IPS-18c (cell line): ENCODE results near the gene NOSTRIN.

ENCODE experiments used
- H3K4me3 ChIP-seq: 2 replicates; pipeline ENCODE4 v1.7.0; 2013; ENCODE audit warnings: low read depth, mild to moderate bottlenecking, low read length, moderate library complexity; ENCODE audit not compliant: insufficient read depth
- H3K9me3 ChIP-seq: one replicate; pipeline ENCODE4 v1.6.1; 2013; ENCODE audit warnings: mild to moderate bottlenecking, low read length, moderate library complexity; ENCODE audit not compliant: control insufficient read depth, insufficient read depth

The NOSTRIN gene

DNA sequence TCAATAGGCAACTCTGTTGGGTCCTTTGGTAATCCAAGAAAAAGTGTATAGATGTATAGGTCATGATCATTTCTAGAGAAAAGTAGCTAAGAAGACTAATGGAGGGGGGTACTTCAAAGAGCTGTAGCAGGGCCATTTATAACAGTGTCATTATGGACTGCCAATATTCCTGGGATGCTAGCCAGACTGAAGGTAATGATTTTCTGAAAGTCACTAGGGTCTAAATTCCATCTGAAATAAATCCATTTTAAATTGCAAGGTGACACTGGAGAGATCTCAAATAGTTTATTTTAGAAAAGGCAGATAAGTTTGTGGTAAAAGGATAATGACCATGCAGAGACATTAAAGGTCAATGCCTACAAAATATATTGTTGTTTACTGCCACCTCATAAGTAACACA is 92.3 kb downstream of the NOSTRIN start:
- no peaks in the 10 kb centered on the region for H3K9me3 ChIP-seq
- no peak overlapping the region for H3K4me3 ChIP-seq

DNA sequence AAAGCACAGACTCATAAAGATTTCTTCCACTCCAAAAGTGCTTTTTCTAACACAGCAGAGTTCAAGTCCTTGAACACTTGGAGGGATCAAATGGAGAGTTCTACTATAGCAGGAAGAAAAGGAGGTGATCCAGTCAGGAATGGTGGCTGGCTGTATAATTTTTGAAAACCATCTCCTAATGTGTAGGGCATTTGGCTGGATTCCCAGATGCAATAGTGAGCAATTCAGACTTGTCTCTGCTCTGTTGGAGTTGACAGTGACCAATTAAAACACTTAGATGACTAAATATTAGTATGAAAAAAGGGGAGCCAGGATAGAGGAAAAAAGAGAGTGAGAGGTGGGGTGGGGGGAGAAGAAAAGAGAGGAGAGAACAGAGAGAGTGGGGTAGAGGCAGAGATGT is 93.3 kb downstream of the NOSTRIN start:
- H3K9me3 ChIP-seq = no peaks in the 10 kb centered on the region
- no peak overlapping the region for H3K4me3 ChIP-seq

DNA sequence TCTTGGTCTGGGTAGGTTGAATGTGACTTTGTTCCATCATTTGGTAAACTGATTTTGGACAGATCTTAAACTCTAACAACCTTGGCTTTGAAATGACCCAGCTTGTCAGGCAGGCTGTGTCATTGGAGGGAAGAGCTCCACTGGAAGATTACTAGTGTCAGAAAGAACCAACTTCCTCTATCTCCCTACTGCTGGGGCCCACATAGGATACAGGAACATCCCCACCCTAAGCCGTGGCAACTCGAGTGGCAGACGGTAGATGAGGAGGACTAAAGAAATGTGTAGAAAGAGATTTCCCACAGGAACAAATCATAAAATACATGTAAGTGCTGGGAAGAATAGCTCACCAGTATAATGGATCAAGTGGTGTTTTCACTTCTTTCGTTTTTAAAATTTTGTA is 94.3 kb downstream of the NOSTRIN start:
- Histone ChIP-seq H3K4me3 (no peak overlapping the region), H3K9me3 (no peaks in the 10 kb centered on the region)

DNA sequence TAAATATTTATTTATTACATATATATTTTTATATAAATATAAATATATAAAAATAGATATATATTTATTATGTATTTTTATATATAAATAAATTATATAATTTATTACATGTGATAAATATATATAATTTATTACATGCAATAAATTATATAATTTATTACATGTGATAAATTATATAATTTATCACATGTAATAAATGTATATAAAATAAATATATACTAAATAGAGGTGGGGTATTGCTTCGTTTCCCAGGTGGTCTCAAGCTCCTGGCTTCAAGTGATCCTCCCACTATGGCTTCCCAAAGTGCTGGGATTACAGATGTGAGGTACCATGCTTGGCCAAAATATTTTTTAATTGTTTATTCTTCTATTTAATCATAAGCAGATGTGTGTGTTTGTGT is 95.0 kb downstream of the NOSTRIN start:
- H3K4me3 ChIP-seq = no peak overlapping the region

DNA sequence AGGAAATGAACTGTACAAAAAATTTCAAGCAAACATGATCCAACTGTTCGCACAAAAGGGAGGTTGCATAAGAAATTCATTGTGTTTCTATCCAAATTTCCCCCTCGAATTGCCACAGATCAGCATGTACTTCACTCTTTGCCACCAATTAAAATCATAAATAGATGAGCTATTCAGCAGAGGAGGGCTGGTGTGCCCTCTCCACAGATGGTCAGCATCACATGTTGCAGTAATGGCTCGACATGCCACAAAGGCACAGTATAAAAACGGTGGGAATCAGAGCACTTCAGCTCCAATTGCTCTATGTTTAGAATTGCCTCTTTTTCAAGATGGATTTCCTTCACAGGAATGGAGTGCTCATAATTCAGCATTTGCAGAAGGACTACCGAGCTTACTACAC is 98.6 kb downstream of the NOSTRIN start, which contains the start of gene G6PC2:
Gene G6PC2 (plus strand): TSS at position 289 of the 400 bp plus-strand sequence. CDS start 41 bp downstream, at position 330.
- no peaks in the 10 kb centered on the region for H3K9me3 ChIP-seq
- H3K4me3 ChIP-seq = no peak within 1 kb of the TSS

More for the DNA sequence above, 95.0 kb downstream of the NOSTRIN start:
- H3K9me3 ChIP-seq = no peaks in the 10 kb centered on the region

DNA sequence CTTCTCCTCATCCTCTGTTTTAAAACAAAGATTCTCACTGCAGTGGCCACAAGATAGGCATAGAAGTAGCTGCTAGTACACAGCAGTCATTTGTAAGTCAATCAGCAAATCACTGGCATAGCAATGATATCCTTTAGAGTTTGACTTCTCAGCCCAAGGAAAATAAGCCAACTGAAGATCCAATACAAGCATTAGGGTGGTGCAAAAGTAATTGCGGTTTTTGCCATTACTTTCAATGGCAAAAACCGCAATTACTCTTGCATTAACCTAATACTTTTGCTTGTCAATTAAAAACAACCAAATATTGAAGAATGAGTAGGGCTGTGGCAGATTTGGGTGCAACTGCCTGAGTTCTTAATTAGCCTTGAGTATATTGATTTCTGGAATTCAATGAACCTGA is 101.5 kb downstream of the NOSTRIN start:
- Histone ChIP-seq H3K4me3 (no peak overlapping the region), H3K9me3 (no peaks in the 10 kb centered on the region)

DNA sequence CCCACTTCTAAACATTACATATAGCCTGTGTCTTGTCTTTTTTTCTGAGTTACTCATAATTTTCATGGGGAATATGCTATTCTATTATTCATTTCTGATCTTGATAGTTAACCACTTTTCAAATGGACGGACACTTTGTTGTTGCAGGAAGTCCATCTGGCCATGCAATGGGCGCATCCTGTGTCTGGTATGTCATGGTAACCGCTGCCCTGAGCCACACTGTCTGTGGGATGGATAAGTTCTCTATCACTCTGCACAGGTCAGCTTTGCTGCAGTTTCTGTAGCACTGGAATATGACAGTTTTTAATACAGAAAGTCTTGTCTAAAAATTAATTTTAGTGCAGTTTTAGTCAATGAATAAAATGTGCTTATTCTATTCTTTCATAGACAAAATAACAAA is 101.9 kb downstream of the NOSTRIN start:
- Histone ChIP-seq H3K4me3 (no peak overlapping the region), H3K9me3 (no peaks in the 10 kb centered on the region)

DNA sequence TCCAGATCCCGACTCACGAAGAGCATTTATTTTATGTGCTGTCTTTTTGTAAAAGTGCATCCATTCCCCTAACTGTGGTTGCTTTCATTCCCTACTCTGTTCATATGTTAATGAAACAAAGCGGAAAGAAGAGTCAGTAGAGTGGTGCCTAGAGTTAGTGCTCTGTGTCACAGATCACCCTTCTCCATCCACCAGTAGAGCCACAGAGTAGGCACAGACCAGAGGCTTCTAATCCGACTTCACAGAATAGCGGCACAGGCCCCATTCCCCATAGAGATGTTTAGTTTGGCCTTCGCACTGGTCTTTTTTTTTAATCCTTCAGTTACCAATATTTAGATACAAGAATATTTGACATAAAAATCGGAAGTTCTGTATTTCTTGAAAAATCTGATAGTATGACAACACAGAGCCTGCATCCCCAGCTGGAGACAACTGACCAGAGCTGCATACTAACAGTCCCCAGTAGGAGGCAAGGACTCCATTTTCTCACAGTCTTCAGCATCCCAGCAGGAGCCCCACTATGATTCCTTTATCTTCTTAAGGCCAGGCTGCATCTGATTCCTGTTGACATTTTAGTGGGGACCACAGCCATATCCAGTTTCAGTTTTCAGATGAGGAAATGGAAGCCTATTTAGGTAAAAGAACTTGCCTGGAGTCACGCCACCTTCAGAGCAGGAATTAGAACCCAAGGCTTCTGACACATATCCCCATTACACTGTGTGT is 105.7 kb downstream of the NOSTRIN start:
- Histone ChIP-seq H3K9me3 (no peaks in the 10 kb centered on the region), H3K4me3 (no peak overlapping the region)

DNA sequence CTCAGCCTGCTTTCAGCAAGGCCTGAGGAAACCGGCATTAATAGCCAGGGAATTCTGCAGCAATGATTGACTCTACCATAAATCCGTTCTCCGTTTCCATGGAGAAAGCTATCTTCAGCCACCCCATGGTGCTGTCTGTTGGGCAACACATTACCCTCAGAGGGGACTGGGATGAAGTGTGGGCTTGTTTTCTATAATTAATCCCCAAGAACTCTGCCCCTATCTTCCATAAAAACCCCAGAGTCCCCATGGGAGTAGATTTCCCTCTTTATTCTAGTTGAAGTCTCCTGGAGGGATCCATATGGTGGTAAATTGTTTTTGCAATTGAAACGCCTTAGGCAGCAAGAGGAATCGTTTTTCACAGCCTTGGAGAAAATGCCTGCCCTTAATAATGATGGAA is 107.9 kb downstream of the NOSTRIN start:
- H3K4me3 ChIP-seq = no peak overlapping the region
- no peaks in the 10 kb centered on the region for H3K9me3 ChIP-seq

DNA sequence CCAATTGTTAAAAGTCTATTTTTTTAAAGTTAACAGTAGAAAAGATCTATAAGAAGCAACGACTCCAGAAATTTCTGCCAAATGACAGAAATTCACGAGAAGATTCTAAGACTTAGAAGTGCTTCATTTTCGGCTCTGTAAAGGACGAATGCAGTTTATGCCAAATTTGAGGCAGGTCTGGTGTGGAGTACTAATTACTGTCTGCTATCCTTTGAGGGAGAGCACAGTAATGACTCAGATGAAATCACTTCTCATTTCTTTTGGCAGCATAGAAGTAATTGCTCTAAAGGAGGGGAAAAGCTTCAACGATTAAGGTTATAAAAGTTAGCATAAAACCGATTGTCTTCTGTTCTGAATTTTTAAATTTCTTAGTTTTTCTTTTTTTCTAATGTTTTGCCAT is 110.0 kb downstream of the NOSTRIN start:
- no peak overlapping the region for H3K4me3 ChIP-seq
- H3K9me3 ChIP-seq = peaks cover 4% of the 10 kb centered on the region

DNA sequence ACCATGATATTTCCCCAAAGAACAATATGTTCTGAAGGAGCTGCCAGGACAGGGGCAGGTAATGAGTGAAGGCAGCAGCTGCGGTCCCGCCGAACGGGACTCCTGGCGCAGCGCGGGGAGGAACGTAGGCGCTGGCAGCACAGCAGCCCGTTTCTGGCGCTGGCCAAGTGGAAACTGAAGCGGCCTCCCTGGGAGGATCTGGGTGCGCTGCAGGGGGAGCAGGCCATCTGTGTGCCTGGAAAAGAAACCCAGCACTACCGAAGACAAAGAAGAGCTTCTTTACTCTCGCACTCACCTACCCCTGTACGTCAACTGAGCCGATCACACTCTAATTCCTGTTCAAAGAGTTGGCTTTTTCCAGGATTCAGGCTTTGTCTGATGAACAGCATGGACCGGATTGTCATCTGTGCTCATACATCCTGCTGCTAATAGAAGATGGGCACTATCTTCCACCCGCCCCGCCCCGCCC is 110.5 kb downstream of the NOSTRIN start:
- Histone ChIP-seq H3K9me3 (peaks cover 4% of the 10 kb centered on the region), H3K4me3 (no peak overlapping the region)

DNA sequence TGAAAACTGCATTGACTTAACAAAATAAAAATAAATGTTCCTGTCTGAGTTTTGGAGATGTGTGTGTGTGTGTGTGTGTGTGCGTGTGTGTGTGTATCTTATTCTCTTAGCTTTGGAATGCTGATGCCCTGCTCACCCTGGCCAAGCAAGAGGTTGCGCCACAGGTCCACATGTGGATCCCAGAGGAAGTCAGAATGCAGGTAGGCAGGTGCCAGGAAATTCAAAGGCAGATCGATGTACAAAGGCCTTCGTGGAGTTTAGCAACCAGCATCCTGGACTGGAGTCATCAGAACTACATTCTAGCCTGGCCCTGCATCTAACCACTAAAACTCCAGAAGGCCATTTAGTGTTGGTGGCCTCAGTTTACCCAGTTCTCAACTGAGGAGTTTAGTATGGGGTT is 111.1 kb downstream of the NOSTRIN start:
- H3K4me3 ChIP-seq = no peak overlapping the region
- peaks cover 4% of the 10 kb centered on the region for H3K9me3 ChIP-seq
